Mammary epithelial cell (primary cell): ENCODE data around the gene CCDC51.

Experiments
- CTCF ChIP-seq, 2 donors: IDR thresholded peaks in 1 of 2; conservative IDR thresholded peaks in 1 of 2; 2 replicates each; pipeline ENCODE4 v1.5.1; 2011 to 2012; ENCODE audit warnings: inconsistent platforms in 2 of 2, low read length in 2 of 2, mild to moderate bottlenecking in 2 of 2, control low read depth in 1 of 2, low read depth in 1 of 2; ENCODE audit not compliant: insufficient read depth in 1 of 2; ENCODE audit errors: extremely low read depth in 1 of 2
- EZH2 ChIP-seq: IDR thresholded peaks from 2 replicates; pipeline ENCODE4 v1.6.1; 2012; ENCODE audit warnings: low read length, inconsistent platforms, borderline replicate concordance

- TF ChIP-seq CTCF (conservative IDR thresholded peaks at IDR 0.05 in 1 of 2, IDR thresholded peaks at IDR 0.05 in 1 of 2; ENCODE audit: extremely low read depth in 1 of 2, insufficient read depth in 1 of 2, low read depth in 1 of 2, low read length in 2 of 2) (peak; percentile 100), EZH2 (no peak)
Measured at GRCh38 chr3:48435774-48436476, 4.0 kb downstream of the CCDC51 start.
